Left lung (tissue), 10 donors: ENCODE data around the gene TRIM27. TPM values are rescaled to one million over a fixed set of nuclear protein-coding genes. Genes with fewer than 3 reads are reported as not detected.
"Not testable (repeated sequence)": the region's sequence is repeated elsewhere in the genome, so short reads cannot be mapped to it uniquely, and the experiment has no call there.

Experiments used
- ATAC-seq: fragments of 200-7000 bp; cut with Tn5 transposase; one replicate; pipeline ENCODE4 v1.9.1; 2020; ENCODE audit warnings: moderate library complexity
- DNase-seq, 4 donors: peaks; one replicate each; pipeline ENCODE4 v3.0.0-alpha.2; 2013 to 2020
- H3K27ac ChIP-seq, 2 donors: fragments of 200-600 bp; sonication (generic) in 1 of 2; one replicate each; pipeline versions ENCODE4 v1.5.0 to v1.8.0; 2020 to 2021
- H3K27me3 ChIP-seq, 2 donors: fragments of 200-600 bp; sonication (generic) in 1 of 2; one replicate each; pipeline versions ENCODE4 v1.5.0 to v1.8.0; 2020 to 2021
- H3K36me3 ChIP-seq, 2 donors: fragments of 200-600 bp; sonication (generic) in 1 of 2; one replicate each; pipeline versions ENCODE4 v1.5.0 to v1.8.0; 2020 to 2021
- H3K4me1 ChIP-seq, 2 donors: fragments of 200-600 bp; one replicate each; pipeline ENCODE4 v1.8.0; 2021
- H3K4me3 ChIP-seq, 2 donors: fragments of 200-600 bp; sonication (generic) in 1 of 2; one replicate each; pipeline versions ENCODE4 v1.5.0 to v1.8.0; 2020 to 2021; ENCODE audit warnings: mild to moderate bottlenecking in 1 of 2
- H3K9me3 ChIP-seq, 2 donors: fragments of 200-600 bp; sonication (generic) in 1 of 2; one replicate each; pipeline versions ENCODE4 v1.5.0 to v1.8.0; 2020 to 2021
- CTCF ChIP-seq, 2 donors: fragments of 200-600 bp; sonication (generic) in 1 of 2; IDR thresholded peaks; one replicate each; pipeline versions ENCODE4 v1.5.0 to v1.8.0; 2021; ENCODE audit warnings: antibody characterized with exemption in 2 of 2
- intact Hi-C, 2 donors: fragments of 100-400 bp; cut with DNase I; formaldehyde crosslinking; loops; one replicate each; pipeline versions ENCODE4 v1.11.2 to v1.14.2; 2022
- polyA plus RNA-seq, 6 donors: library from polyadenylated mRNA; unstranded; fragments of 120-200 nt; gene quantifications; one replicate each; pipeline ENCODE4 v1.2.1, GENCODE V29; 2013; ENCODE audit not compliant: insufficient read length in 6 of 6
- total RNA-seq, 2 donors: library from RNA; stranded (reverse); fragmentation: NEBNext Ultra II Directional; extraction: Animal tissue kit (Norgen Biotek cat#: 25700); gene quantifications; one replicate each; pipeline ENCODE4 v1.2.1, GENCODE V29; 2021
- donor health status: DM: no; HTN: yes; CAD: no.
- donor health status: DM: no; HTN: no; CAD: no.

Gene TRIM27
- total and polyA plus RNA-seq, 8 donors, result 42.2 to 96.9 (median 84.2) TPM

GRCh38 chr6:28880894-28881780, 42.6 kb downstream of the TRIM27 start:
- Histone ChIP-seq H3K4me1 (peaks cover 0 to 6% of the 10 kb centered on the region in 2 donors), H3K9me3 (peaks cover 0 to 4% of the 10 kb centered on the region in 2 donors), H3K4me3 (peak overlapping the region; percentile 41 to 49), H3K27me3 (peaks cover 0 to 77% of the 10 kb centered on the region in 2 donors), H3K27ac (no peak overlapping the region), H3K36me3 (no peaks in the 10 kb centered on the region)
- ATAC-seq (peak; percentile 81), DNase-seq (peak in 3 of 4 donors; percentile 59 to 87 (median 83))
- intact Hi-C loops, result no loop called here
- TF ChIP-seq CTCF (IDR thresholded peaks at IDR 0.05), result no peak

GRCh38 chr6:28880519-28880893, 43.3 kb downstream of the TRIM27 start:
- ATAC-seq, result no peak
- no peak for TF ChIP-seq CTCF (IDR thresholded peaks at IDR 0.05)
- Histone ChIP-seq H3K36me3 (no peaks in the 10 kb centered on the region), H3K27ac (no peak overlapping the region), H3K27me3 (peaks cover 0 to 77% of the 10 kb centered on the region in 2 donors), H3K4me3 (peak overlapping the region; percentile 41 to 49), H3K9me3 (peaks cover 0 to 2% of the 10 kb centered on the region in 2 donors), H3K4me1 (peaks cover 0 to 6% of the 10 kb centered on the region in 2 donors)
- no peak for DNase-seq
- intact Hi-C loops, result no loop called here

- H3K27me3 ChIP-seq, result peaks cover 0 to 57% of the 10 kb centered on the region in 2 donors
- DNase-seq, result no peak
- H3K4me3 ChIP-seq, result no peak overlapping the region
- TF ChIP-seq CTCF (IDR thresholded peaks at IDR 0.05), result no peak
- H3K36me3 ChIP-seq, result no peaks in the 10 kb centered on the region
- no peaks in the 10 kb centered on the region for H3K9me3 ChIP-seq
- ATAC-seq, result no peak
- intact Hi-C loops, result no loop called here
- H3K4me1 ChIP-seq, result peaks cover 0 to 6% of the 10 kb centered on the region in 2 donors
- H3K27ac ChIP-seq, result no peak overlapping the region
Measured at GRCh38 chr6:28876710-28877109, 47.1 kb downstream of the TRIM27 start.

GRCh38 chr6:28875191-28875747, 48.5 kb downstream of the TRIM27 start:
- no peak for TF ChIP-seq CTCF (IDR thresholded peaks at IDR 0.05)
- Histone ChIP-seq H3K27ac (no peak overlapping the region), H3K4me1 (no peaks in the 10 kb centered on the region), H3K27me3 (peaks cover 0 to 56% of the 10 kb centered on the region in 2 donors), H3K36me3 (no peaks in the 10 kb centered on the region), H3K9me3 (no peaks in the 10 kb centered on the region), H3K4me3 (no peak overlapping the region)
- intact Hi-C loops, result no loop called here
- DNase-seq, result no peak
- ATAC-seq, result no peak

- H3K27ac ChIP-seq, H3K36me3 ChIP-seq, DNase-seq, intact Hi-C loops, ATAC-seq, H3K9me3 ChIP-seq, H3K4me3 ChIP-seq, H3K4me1 ChIP-seq: not testable (repeated sequence)
- peaks cover 0 to 26% of the 10 kb centered on the region in 2 donors for H3K27me3 ChIP-seq
Measured at GRCh38 chr6:28872157-28872817, 51.5 kb downstream of the TRIM27 start.
